Neutrophil (primary cell): ENCODE data around the gene FST.
A peak's percentile ranks its signal among the peaks of the same experiment; 100 is the strongest.

Experiments
- H3K27ac ChIP-seq: fragments of 200-600 bp; sonication (generic); 2 replicates; pipeline ENCODE4 v1.5.1; 2016; ENCODE audit warnings: mild to moderate bottlenecking, moderate library complexity
- H3K27me3 ChIP-seq: fragments of 200-600 bp; sonication (generic); 2 replicates; pipeline ENCODE4 v1.6.0; 2016; ENCODE audit warnings: mild to moderate bottlenecking
- H3K36me3 ChIP-seq: fragments of 200-600 bp; sonication (generic); 2 replicates; pipeline ENCODE4 v1.5.1; 2017
- H3K4me1 ChIP-seq, 2 experiments: fragments of 200-600 bp in 1 of 2; sonication (generic) in 1 of 2; 1 replicate in 1 of 2; 2 replicates in 1 of 2; pipeline versions ENCODE4 v1.5.1 to v1.6.1; 2013 to 2016; ENCODE audit warnings: low read depth in 1 of 2, low read length in 1 of 2, mild to moderate bottlenecking in 1 of 2, moderate library complexity in 1 of 2; ENCODE audit not compliant: control insufficient read depth in 1 of 2, insufficient read depth in 1 of 2
- H3K4me3 ChIP-seq, 2 experiments: fragments of 200-600 bp in 1 of 2; sonication (generic) in 1 of 2; 1 replicate in 1 of 2; 2 replicates in 1 of 2; pipeline ENCODE4 v1.5.1; 2013 to 2016; ENCODE audit warnings: low read depth in 1 of 2, low read length in 1 of 2, mild to moderate bottlenecking in 1 of 2, moderate library complexity in 1 of 2
- H3K9me3 ChIP-seq: fragments of 200-600 bp; sonication (generic); 2 replicates; pipeline ENCODE4 v1.5.1; 2016
- TF ChIP-seq, protein P1 (sequence below): fragments of 200-600 bp; sonication (generic); IDR thresholded peaks from 2 replicates; pipeline ENCODE4 v1.5.1; 2016; ENCODE audit warnings: antibody characterized with exemption

FST gene

DNA sequence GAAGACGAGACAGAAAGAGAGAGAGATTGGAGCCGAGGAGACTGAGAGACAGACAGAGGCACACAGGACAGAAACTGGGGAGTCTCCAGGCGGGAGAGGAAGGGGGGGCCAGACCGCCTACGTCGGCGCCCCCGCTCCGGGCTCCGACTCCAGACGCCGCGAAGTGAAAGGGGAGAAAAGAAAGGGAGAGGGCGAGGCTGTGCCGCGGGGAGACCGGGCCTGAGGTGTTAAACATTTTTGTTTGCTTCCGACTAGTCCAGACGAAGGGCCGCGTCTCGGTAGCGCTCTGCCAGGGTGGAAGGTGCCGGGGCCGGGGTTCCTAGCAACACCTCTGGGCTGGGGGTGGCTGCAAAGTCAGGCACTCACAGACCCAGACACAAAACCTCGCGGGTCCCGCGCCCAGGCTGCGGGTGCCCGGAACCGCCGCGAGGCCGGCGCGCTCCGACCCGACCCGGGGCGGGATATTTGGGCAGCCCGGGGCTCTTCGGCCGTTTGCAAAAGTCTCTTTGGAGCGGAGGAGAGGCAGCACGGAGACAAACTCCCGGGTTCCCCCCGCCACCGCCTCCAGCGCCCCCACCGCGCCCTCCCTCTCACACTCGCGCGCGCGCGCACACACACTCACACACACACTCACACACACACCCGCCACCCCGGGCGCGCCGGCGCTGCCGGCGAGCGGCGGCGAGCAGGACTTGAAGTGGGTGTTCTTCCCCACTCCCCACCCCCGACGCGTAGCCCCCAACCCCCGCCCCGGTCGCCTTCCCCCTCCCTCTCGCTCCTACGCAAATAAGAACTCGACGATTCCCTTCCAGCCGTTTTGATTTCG is 626 bp upstream of the FST start:
- Histone ChIP-seq H3K27me3 (peaks cover 98% of the 10 kb centered on the region), H3K36me3 (no peaks in the 10 kb centered on the region), H3K9me3 (no peaks in the 10 kb centered on the region), H3K4me3 (peak overlapping the region; percentile 34 to 60), H3K27ac (no peak overlapping the region), H3K4me1 (peaks cover 30 to 39% of the 10 kb centered on the region in 2 experiments)
- TF ChIP-seq, protein P1, sequence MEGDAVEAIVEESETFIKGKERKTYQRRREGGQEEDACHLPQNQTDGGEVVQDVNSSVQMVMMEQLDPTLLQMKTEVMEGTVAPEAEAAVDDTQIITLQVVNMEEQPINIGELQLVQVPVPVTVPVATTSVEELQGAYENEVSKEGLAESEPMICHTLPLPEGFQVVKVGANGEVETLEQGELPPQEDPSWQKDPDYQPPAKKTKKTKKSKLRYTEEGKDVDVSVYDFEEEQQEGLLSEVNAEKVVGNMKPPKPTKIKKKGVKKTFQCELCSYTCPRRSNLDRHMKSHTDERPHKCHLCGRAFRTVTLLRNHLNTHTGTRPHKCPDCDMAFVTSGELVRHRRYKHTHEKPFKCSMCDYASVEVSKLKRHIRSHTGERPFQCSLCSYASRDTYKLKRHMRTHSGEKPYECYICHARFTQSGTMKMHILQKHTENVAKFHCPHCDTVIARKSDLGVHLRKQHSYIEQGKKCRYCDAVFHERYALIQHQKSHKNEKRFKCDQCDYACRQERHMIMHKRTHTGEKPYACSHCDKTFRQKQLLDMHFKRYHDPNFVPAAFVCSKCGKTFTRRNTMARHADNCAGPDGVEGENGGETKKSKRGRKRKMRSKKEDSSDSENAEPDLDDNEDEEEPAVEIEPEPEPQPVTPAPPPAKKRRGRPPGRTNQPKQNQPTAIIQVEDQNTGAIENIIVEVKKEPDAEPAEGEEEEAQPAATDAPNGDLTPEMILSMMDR, result no peak

DNA sequence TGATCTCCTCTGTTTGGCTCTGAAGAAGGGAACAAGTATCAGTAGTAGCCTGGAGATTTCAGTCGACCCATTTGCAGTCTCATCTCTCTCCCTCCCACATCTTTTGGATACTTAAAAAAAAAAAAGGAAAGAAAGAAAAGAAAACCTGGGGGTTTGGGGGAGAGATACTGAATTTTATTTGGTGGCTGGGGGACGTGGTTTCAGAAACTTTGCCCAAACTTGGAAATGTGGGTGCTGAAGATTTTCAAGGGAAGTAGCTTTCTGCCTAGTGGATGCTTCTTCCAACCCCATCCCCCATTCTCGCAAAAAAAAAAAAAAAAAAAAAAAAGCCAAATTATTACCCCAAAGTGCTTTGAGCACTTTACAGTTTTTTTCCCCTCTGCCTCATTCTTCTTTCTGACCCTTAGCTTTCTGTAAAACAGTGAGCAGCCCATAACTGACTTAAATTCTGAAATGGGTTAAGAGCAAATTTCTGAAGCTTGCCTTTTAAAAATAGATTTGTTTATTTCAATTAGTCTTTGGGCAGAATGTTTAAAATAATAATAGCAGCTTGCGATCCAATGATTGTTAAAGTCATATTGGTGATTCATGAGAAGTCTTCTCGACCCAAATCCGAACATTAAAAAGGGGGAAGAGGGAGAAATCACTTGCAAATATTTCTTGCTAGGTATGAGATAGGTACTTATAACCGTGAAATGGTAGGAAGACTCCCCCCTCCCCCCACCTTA is 894 bp downstream of the FST start:
- TF ChIP-seq, protein P1, result no peak
- Histone ChIP-seq H3K27me3 (peaks cover 98% of the 10 kb centered on the region), H3K36me3 (no peaks in the 10 kb centered on the region), H3K27ac (no peak overlapping the region), H3K9me3 (no peaks in the 10 kb centered on the region), H3K4me1 (peaks cover 30 to 39% of the 10 kb centered on the region in 2 experiments), H3K4me3 (peak overlapping the region; percentile 48 to 51)

GRCh38 chr5:53481887-53482716 is 1.7 kb downstream of the FST start:
- Histone ChIP-seq H3K27ac (no peak overlapping the region), H3K27me3 (peaks cover 95% of the 10 kb centered on the region), H3K9me3 (no peaks in the 10 kb centered on the region), H3K4me1 (peaks cover 30 to 39% of the 10 kb centered on the region in 2 experiments), H3K36me3 (no peaks in the 10 kb centered on the region), H3K4me3 (peak overlapping the region; percentile 48 to 51)
- TF ChIP-seq, protein P1, result no peak

GRCh38 chr5:53482717-53483638 is 2.5 kb downstream of the FST start:
- Histone ChIP-seq H3K4me1 (peaks cover 30 to 39% of the 10 kb centered on the region in 2 experiments), H3K27me3 (peaks cover 95% of the 10 kb centered on the region), H3K27ac (no peak overlapping the region)

More at GRCh38 chr5:53482717-53483638, 2.5 kb downstream of the FST start:
- H3K36me3 ChIP-seq, result no peaks in the 10 kb centered on the region
- H3K4me3 ChIP-seq, result peak overlapping the region; percentile 48 to 51
- TF ChIP-seq, protein P1, result no peak
- no peaks in the 10 kb centered on the region for H3K9me3 ChIP-seq
